Stimulated activated CD4-positive, alpha-beta T cell treated with anti-CD3 and anti-CD28 coated beads, Interleukin-2, amount 100 ng/mL, for 48 hours (primary cell): Measurements from ENCODE around the gene IL37.

Experiments used
- DNase-seq, 2 donors: peaks; one replicate each; pipeline ENCODE4 v3.0.0-alpha.2; 2020

IL37 gene

DNA sequence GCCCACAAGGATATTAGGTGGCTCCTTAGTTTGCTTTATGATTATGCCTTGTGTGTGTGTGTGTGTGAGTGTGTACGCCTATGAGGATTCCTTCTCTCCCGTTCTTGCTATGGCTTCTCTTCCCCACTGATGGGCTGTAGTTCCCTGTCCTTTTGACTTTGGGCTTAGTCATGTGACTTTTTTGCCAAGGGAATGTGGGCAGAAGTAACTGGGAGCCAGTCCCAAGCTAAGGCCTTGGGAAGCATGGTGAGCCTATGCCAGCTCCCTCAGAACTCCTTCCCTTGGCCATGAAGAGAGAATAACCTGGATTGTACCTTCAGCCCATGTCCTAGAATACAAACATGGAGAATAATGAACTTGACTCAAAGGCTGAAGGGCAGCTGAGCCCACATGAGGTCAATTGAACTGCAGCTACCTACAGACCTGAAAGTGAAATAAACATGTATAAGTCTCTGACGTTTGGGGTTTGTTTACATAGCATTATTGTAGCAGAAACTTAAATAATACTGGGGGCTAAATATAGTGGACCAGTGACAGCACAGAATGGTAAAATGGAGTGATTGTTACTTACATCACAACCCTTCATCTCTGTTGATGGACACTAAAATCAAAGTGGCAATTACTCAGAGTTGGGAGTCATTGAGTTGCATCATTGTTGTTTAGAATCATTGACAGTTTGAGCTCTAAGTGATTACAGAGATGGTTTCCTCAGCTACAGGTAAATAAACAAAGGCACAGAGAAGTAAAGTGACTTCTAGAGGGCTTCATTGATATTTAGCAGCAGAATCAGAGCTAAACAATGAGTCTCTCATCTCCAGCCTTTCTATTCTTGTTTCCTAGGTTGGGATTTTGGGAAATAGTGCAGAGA is 51.6 kb downstream of the IL37 start:
- DNase-seq, result no peak

DNA sequence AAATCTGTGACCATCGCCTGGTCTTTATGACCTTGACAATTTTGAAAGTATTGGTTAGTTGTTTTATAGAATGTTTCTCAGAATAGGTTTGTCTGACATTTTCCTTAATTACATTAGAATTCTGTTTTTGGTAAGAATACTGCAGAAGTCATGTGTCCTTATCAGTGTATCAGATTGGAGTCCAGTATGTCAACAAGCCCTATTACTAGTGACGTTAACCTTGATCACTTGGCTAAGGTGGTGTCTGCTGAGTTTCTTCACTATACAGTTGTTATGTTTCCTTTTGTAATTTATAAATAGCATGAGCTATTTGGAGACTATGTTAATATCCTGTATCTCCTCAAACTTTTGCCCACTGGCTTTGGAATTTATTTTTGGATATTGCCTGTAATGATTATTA is 56.1 kb downstream of the IL37 start:
- DNase-seq, result no peak
